MM.1S (cell line): ENCODE data around the gene KCNMA1.

Experiments used
- CTCF ChIP-seq: fragments of 300-600 bp; sonication (generic); IDR thresholded peaks from 2 replicates; pipeline ENCODE4 v1.5.1; 2016; ENCODE audit warnings: antibody characterized with exemption, low read length, mixed read lengths
- EZH2 ChIP-seq: fragments of 300-600 bp; sonication (generic); optimal IDR thresholded peaks from 2 replicates; pipeline ENCODE3; 2017; ENCODE audit warnings: low read depth, mild to moderate bottlenecking, antibody characterized with exemption, low read length, mixed read lengths

GRCh38 chr10:76878514-76878913 is 759.1 kb downstream of the KCNMA1 start:
- TF ChIP-seq CTCF (no peak), EZH2 (no peak)
